ENCODE measurements around the gene KIF21A. TPM values are rescaled to one million over a fixed set of nuclear protein-coding genes. Genes with fewer than 3 reads are reported as not detected.

The KIF21A gene
- total RNA-seq, 1 donor from 2014 or later: 57.3 TPM

GRCh38 chr12:39389399-39390150 lies 53.3 kb downstream of the KIF21A start:
- no peak for TF ChIP-seq CTCF (IDR thresholded peaks at IDR 0.05; ENCODE audit: unreplicated experiment)
- peaks cover 15% of the 10 kb centered on the region for H3K4me1 Mint-ChIP-seq (ENCODE audit: low read depth)
- H3K9me3 Mint-ChIP-seq (ENCODE audit: low read depth): no peaks in the 10 kb centered on the region
- H3K27me3 Mint-ChIP-seq: no peaks in the 10 kb centered on the region
- H3K27ac Mint-ChIP-seq: no peak overlapping the region
- peaks cover 3% of the 10 kb centered on the region for H3K36me3 Mint-ChIP-seq (ENCODE audit: insufficient read depth)
- H3K4me3 Mint-ChIP-seq (ENCODE audit: low read depth): no peak overlapping the region
- DNase-seq (ENCODE audit: low spot score, unreplicated experiment): no peak

DNA sequence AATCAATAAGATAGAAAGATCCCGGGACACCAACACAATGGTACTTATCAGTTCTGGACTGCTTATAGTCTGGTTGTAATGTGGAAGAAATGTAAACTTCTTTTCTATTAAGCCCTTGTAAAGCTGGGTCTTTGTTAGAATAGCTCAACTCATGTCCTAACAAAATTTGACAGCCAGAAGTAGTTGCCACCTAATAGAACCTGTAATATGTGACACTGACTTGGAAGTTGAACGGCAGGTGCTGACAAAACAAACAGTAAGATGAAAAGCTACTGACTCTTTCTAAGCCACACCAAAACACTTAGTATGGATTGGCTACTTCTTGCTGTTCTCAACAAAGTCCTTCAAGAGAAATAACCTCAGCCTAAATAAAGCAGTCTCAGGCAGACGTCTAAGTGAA lies 56.6 kb downstream of the KIF21A start:
- Mint-ChIP-seq H3K36me3 (ENCODE audit: insufficient read depth) (peaks cover 3% of the 10 kb centered on the region), H3K4me1 (ENCODE audit: low read depth) (peaks cover 6% of the 10 kb centered on the region), H3K27me3 (no peaks in the 10 kb centered on the region), H3K27ac (no peak overlapping the region), H3K4me3 (ENCODE audit: low read depth) (no peak overlapping the region), H3K9me3 (ENCODE audit: low read depth) (no peaks in the 10 kb centered on the region)
- TF ChIP-seq CTCF (IDR thresholded peaks at IDR 0.05; ENCODE audit: unreplicated experiment): no peak
- DNase-seq (ENCODE audit: low spot score, unreplicated experiment): no peak

- Mint-ChIP-seq H3K27me3 (no peaks in the 10 kb centered on the region), H3K36me3 (ENCODE audit: insufficient read depth) (peaks cover 3% of the 10 kb centered on the region), H3K9me3 (ENCODE audit: low read depth) (no peaks in the 10 kb centered on the region), H3K27ac (no peak overlapping the region), H3K4me3 (ENCODE audit: low read depth) (no peak overlapping the region), H3K4me1 (ENCODE audit: low read depth) (peaks cover 6% of the 10 kb centered on the region)
- no peak for DNase-seq (ENCODE audit: low spot score, unreplicated experiment)
- no peak for TF ChIP-seq CTCF (IDR thresholded peaks at IDR 0.05; ENCODE audit: unreplicated experiment)
Observed at GRCh38 chr12:39383114-39383513, 59.8 kb downstream of the KIF21A start.

GRCh38 chr12:39380090-39380489 lies 62.8 kb downstream of the KIF21A start:
- no peak for DNase-seq (ENCODE audit: low spot score, unreplicated experiment)
- H3K27me3 Mint-ChIP-seq: no peaks in the 10 kb centered on the region
- H3K4me1 Mint-ChIP-seq (ENCODE audit: low read depth): no peaks in the 10 kb centered on the region
- no peak overlapping the region for H3K4me3 Mint-ChIP-seq (ENCODE audit: low read depth)
- H3K36me3 Mint-ChIP-seq (ENCODE audit: insufficient read depth): no peaks in the 10 kb centered on the region
- TF ChIP-seq CTCF (IDR thresholded peaks at IDR 0.05; ENCODE audit: unreplicated experiment): no peak
- no peaks in the 10 kb centered on the region for H3K9me3 Mint-ChIP-seq (ENCODE audit: low read depth)
- no peak overlapping the region for H3K27ac Mint-ChIP-seq

DNA sequence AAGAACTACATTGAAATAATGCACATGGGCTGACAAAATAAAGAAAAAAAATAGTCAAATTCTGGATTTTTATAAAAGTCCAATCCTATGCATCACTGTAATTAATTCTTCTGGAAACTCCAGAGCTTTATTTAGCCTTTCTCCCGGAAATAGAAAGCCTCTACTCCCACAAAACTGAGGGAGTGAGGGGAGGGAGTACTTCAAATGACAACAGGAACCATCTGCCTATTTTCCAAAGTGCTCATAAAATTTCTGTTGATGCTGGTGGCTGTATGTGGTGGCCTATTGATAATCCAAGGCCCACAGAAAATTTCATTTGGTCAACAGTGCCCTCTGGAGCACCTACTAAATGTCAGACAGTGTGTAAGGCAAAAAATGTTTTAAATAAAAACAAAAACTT lies 64.6 kb downstream of the KIF21A start:
- TF ChIP-seq CTCF (IDR thresholded peaks at IDR 0.05; ENCODE audit: unreplicated experiment): no peak
- no peak overlapping the region for H3K27ac Mint-ChIP-seq
- no peaks in the 10 kb centered on the region for H3K36me3 Mint-ChIP-seq (ENCODE audit: insufficient read depth)

More for the DNA sequence above, 64.6 kb downstream of the KIF21A start:
- DNase-seq (ENCODE audit: low spot score, unreplicated experiment): no peak
- Mint-ChIP-seq H3K4me1 (ENCODE audit: low read depth) (no peaks in the 10 kb centered on the region), H3K4me3 (ENCODE audit: low read depth) (no peak overlapping the region), H3K9me3 (ENCODE audit: low read depth) (no peaks in the 10 kb centered on the region), H3K27me3 (no peaks in the 10 kb centered on the region)

Measured in progenitor cell of endocrine pancreas (in vitro differentiated cells).